ENCODE measurements around the gene ZMYND8. TPM values are rescaled to one million over a fixed set of nuclear protein-coding genes. Genes with fewer than 3 reads are reported as not detected.

ZMYND8 gene
- total RNA-seq, 1 donor from 2014 or later, result 86.0 TPM

DNA sequence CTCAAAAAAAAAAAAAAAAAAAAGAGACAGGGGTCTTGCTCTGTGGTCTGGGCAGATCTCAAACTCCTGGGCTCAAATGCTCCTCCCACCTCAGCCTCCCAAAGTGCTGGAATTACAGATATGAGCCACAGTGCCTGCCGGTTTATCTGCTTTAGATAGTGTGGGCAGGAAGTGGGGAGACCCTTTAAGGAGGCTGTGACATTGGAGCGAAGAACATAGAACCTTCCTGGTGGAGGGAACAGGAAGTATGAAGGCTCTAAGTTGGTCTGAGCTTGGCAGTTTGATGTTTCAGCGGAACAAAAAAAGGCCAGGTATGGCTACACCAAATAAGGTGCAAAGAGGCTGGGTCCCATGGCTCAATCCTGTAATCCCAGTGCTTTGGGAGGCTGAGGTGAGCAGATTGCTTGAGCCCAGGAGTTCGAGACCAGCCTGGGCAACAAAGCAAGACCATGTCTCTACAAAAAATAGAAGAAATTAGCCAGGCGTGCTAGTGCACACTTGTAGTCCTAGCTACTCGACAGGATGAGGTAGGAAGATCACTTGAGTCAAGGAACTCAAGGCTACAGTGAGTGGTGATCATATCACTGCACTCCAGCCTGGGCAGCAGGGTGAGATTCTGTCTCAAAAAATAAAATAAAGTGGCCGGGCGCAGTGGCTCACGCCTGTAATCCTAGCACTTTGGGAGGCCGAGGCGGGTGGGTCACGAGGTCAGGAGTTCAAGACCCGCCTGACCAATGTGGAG, 8.7 kb upstream of the ZMYND8 start:
- Mint-ChIP-seq H3K36me3 (ENCODE audit: low read depth) (no peaks in the 10 kb centered on the region), H3K4me1 (peaks cover 42% of the 10 kb centered on the region), H3K9me3 (no peaks in the 10 kb centered on the region), H3K27me3 (ENCODE audit: low read depth) (no peaks in the 10 kb centered on the region), H3K27ac (ENCODE audit: unreplicated experiment) (peak overlapping the region; percentile 43), H3K4me3 (no peak overlapping the region)
- no peak for DNase-seq (ENCODE audit: low read depth, low spot score)
- TF ChIP-seq, protein P1, sequence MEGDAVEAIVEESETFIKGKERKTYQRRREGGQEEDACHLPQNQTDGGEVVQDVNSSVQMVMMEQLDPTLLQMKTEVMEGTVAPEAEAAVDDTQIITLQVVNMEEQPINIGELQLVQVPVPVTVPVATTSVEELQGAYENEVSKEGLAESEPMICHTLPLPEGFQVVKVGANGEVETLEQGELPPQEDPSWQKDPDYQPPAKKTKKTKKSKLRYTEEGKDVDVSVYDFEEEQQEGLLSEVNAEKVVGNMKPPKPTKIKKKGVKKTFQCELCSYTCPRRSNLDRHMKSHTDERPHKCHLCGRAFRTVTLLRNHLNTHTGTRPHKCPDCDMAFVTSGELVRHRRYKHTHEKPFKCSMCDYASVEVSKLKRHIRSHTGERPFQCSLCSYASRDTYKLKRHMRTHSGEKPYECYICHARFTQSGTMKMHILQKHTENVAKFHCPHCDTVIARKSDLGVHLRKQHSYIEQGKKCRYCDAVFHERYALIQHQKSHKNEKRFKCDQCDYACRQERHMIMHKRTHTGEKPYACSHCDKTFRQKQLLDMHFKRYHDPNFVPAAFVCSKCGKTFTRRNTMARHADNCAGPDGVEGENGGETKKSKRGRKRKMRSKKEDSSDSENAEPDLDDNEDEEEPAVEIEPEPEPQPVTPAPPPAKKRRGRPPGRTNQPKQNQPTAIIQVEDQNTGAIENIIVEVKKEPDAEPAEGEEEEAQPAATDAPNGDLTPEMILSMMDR (conservative IDR thresholded peaks at IDR 0.05), result no peak

DNA sequence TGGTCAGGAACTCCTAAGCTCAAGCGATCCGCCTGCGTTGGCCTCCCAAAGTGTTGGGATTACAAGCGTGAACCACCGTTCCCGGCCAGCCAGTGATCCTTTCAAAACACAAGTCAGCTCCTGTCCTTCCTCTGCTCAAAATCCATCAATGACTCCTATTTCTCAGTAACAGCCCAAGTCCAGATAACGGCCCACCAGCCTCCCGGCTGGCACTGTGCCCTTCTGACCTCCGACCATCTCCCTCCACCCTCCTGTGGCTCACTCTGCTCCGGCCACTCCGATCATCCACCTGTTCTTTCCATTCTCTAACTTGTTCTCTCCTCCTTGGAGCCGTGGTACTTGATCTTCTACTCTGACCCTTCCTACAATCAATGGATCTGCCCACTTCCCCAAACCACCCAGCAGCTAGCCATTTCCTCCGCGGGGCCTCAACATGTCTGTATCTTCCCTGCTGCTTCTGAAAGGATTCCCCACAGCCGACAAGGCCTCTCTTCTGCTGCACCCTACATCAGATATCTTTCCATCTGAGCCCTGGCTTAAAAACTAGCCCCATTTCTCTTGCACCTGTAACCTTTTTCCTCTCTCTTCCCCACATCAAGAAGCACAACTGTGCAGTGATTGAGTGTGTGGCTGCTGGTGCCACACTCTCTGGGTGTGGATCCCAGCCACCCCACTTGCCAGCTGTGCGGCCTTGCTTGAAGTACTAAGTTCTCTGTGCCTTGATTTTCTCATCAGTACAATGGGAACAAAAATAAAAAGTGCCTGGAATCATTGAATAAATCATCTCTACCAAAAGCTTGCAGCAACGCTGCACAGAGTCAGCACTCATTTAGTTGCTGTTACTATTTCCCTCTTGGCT, 6.1 kb upstream of the ZMYND8 start:
- Mint-ChIP-seq H3K27ac (ENCODE audit: unreplicated experiment) (peak overlapping the region; percentile 27), H3K27me3 (ENCODE audit: low read depth) (no peaks in the 10 kb centered on the region), H3K9me3 (no peaks in the 10 kb centered on the region), H3K4me3 (peak overlapping the region; percentile 31), H3K4me1 (peaks cover 54% of the 10 kb centered on the region), H3K36me3 (ENCODE audit: low read depth) (no peaks in the 10 kb centered on the region)
- TF ChIP-seq, protein P1 (conservative IDR thresholded peaks at IDR 0.05), result no peak
- DNase-seq (ENCODE audit: low read depth, low spot score), result no peak

DNA sequence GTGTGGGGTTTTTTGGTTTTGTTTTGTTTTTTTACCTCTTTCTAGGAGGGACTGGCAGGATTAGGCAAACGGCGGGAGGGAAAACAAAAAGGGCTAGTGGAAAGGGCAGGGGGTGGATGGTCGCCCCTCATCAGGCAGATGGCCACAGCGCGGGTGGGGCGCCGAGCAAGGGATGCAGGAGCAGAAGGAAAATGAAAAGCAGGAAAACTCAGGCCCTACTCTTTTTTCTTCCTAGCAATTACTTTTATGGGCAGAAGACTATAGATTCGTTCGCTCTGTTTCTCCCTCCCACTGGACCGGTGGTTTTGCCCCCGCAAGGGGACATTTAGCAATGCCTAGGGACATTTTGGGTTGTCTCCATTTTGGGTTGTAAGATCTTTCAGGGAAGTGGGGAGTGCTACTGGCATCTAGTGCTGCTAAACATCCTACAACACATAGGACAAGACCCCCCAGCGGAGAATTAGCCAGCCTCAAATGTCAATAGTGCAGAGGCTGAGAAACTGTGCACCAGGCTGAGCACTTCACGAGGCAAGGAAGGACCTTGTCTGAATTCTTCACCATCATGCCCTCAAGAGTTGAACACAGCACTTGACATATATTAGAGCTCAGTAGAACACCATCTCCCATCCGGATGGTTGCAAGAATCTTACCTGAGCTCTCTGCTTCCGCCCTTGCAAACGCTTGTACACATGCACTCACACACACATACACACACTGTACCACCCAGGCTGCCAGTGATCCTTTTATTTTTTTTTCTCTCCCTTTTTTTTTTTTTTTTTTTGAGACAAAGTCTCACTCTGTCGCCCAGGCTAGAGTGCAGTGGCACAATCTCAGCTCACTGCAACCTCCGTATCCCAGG, 4.8 kb upstream of the ZMYND8 start:
- Mint-ChIP-seq H3K4me1 (peaks cover 53% of the 10 kb centered on the region), H3K4me3 (peak overlapping the region; percentile 56)
- TF ChIP-seq, protein P1 (conservative IDR thresholded peaks at IDR 0.05), result no peak

DNA sequence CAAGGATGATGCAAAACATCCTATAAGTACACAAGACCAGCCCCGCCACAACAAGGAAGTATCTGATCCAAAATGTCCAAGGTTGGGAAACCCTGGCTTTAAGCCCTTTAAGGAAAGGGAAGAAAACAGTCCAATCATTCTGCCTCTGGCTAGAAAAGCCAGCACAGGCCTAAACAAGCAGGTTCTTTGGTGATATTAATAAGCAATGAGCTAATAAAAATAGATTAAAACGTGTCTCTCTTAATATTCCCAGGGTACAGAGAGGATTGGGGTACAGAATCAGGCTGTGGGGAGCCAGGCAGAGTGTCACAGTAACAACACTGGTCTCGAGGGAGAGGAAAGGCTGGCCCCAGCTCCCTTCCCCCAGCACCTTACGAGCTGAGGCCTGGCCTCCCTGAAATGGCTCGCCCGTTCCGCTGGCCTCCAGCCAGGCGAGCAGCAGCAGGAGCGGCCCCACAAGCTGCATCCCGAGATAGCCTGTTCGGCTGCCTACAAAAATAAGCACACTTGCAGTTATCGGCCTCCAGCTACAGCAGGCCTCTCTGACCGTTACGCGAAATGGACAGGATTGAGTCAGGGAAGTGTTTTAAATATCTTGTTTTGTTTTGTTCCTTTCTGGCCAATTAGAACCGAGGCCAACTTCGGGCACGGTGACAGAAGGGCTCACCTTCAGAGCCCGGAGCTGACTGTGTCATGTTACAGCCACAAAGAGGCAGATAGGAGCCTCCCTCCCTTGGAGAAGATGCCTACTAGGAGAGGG, 4.0 kb upstream of the ZMYND8 start:
- H3K9me3 Mint-ChIP-seq, result no peaks in the 10 kb centered on the region
- peak overlapping the region; percentile 56 for H3K4me3 Mint-ChIP-seq
- no peaks in the 10 kb centered on the region for H3K27me3 Mint-ChIP-seq (ENCODE audit: low read depth)
- H3K4me1 Mint-ChIP-seq, result peaks cover 53% of the 10 kb centered on the region
- TF ChIP-seq, protein P1 (conservative IDR thresholded peaks at IDR 0.05), result no peak
- peak; percentile 36 for DNase-seq (ENCODE audit: low read depth, low spot score)
- H3K36me3 Mint-ChIP-seq (ENCODE audit: low read depth), result no peaks in the 10 kb centered on the region
- H3K27ac Mint-ChIP-seq (ENCODE audit: unreplicated experiment), result peak overlapping the region; percentile 99

More for the DNA sequence above, 4.8 kb upstream of the ZMYND8 start:
- no peaks in the 10 kb centered on the region for H3K27me3 Mint-ChIP-seq (ENCODE audit: low read depth)
- no peaks in the 10 kb centered on the region for H3K9me3 Mint-ChIP-seq
- H3K36me3 Mint-ChIP-seq (ENCODE audit: low read depth), result no peaks in the 10 kb centered on the region
- H3K27ac Mint-ChIP-seq (ENCODE audit: unreplicated experiment), result peak overlapping the region; percentile 99
- DNase-seq (ENCODE audit: low read depth, low spot score), result no peak

Measured in neural crest cell (in vitro differentiated cells).